T-helper 17 cell (primary cell): ENCODE measurements around the gene DNAJB6. TPM values are rescaled to one million over a fixed set of nuclear protein-coding genes. Genes with fewer than 3 reads are reported as not detected.

ENCODE experiments used
- ATAC-seq: fragments of 150-1000 bp; cut with Tn5 transposase; 2 replicates; pipeline ENCODE4 v1.10.0; 2021; ENCODE audit warnings: mild to moderate bottlenecking, moderate library complexity
- DNase-seq, 3 donors: peaks; one replicate each; pipeline versions ENCODE4 v3.0.0 to v3.0.0-alpha.2; 2020 to 2021
- H3K9me3 ChIP-seq: one replicate; pipeline ENCODE4 v1.7.0; 2013; ENCODE audit warnings: low read length, mild to moderate bottlenecking; ENCODE audit not compliant: control insufficient read depth, poor library complexity, severe bottlenecking
- H3K27ac Mint-ChIP-seq: one replicate; pipeline ENCODE4 v1.8.0; 2022; ENCODE audit warnings: mild to moderate bottlenecking, moderate library complexity, mixed read lengths
- H3K27me3 Mint-ChIP-seq: one replicate; pipeline ENCODE4 v1.8.0; 2022; ENCODE audit warnings: mixed read lengths
- H3K36me3 Mint-ChIP-seq: one replicate; pipeline ENCODE4 v1.8.0; 2022; ENCODE audit warnings: low read depth, mixed read lengths
- H3K4me1 Mint-ChIP-seq: one replicate; pipeline ENCODE4 v1.8.0; 2022; ENCODE audit warnings: mild to moderate bottlenecking, mixed read lengths
- H3K4me3 Mint-ChIP-seq: one replicate; pipeline ENCODE4 v1.8.0; 2022; ENCODE audit warnings: mild to moderate bottlenecking, moderate library complexity, mixed read lengths
- total RNA-seq, 4 donors: library from RNA in 2 of 4; stranded (reverse) in 2 of 4; gene quantifications; one replicate each; pipeline ENCODE4 v1.2.3 and lab custom pipeline; 2022 to 2026

The DNAJB6 gene
- total RNA-seq, 2 donors from 2014 or later: 266 to 278 TPM

DNA sequence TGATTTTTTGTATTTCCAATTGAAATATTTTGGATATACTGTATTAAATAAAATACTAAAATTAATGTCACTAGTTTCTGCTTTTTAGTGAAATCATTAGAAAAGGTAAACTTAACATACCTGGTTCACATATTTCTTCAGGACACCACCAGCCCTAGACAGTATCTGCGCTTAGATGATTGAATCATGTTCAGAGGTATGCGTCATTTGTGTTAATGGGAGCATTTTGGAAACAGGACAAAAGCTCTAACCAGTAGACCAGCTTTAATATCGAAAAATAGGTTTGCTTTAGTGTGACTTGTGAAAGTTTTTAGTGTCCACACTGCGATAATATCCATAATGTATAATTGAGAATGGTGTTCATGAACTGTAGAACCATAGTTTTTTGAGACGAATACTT lies 47.1 kb downstream of the DNAJB6 start:
- no peaks in the 10 kb centered on the region for H3K27me3 Mint-ChIP-seq

DNA sequence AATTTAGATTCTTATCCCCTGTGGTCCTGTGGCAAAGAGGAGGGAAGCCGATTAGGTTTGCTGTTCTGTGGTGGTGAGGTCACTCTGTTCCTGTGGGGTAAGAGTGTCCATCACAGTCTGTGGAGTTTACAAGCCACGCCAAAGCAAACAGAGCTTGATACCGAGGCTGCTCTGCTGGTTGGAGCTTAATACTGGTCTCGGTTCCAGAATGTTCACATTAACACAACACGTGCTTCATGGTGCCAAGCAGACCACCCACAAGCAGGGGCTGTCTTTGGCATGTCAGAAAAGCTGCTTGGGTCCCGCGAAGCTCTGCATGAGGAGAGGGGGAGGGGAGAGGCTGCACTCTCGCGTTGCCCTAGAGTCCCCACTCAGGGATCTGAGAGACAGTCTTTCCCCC lies 47.5 kb downstream of the DNAJB6 start:
- no peaks in the 10 kb centered on the region for H3K9me3 ChIP-seq
- Mint-ChIP-seq H3K27ac (peak overlapping the region; percentile 70), H3K4me3 (no peak overlapping the region), H3K4me1 (peaks cover 20% of the 10 kb centered on the region), H3K36me3 (peaks cover 2% of the 10 kb centered on the region), H3K27me3 (no peaks in the 10 kb centered on the region)
- ATAC-seq (no peak), DNase-seq (no peak)

More for the DNA sequence above, 47.1 kb downstream of the DNAJB6 start:
- DNase-seq: no peak
- peaks cover 2% of the 10 kb centered on the region for H3K36me3 Mint-ChIP-seq
- H3K4me3 Mint-ChIP-seq: no peak overlapping the region
- no peak overlapping the region for H3K27ac Mint-ChIP-seq
- no peaks in the 10 kb centered on the region for H3K9me3 ChIP-seq
- ATAC-seq: no peak
- peaks cover 20% of the 10 kb centered on the region for H3K4me1 Mint-ChIP-seq

GRCh38 chr7:157386979-157387800 lies 50.4 kb downstream of the DNAJB6 start:
- Mint-ChIP-seq H3K4me1 (peaks cover 33% of the 10 kb centered on the region), H3K4me3 (peak overlapping the region; percentile 80), H3K36me3 (peaks cover 2% of the 10 kb centered on the region), H3K27ac (peak overlapping the region; percentile 95), H3K27me3 (no peaks in the 10 kb centered on the region)
- peak; percentile 73 to 87 (median 75) for DNase-seq
- no peaks in the 10 kb centered on the region for H3K9me3 ChIP-seq
- ATAC-seq: peak; percentile 89

- DNase-seq (no peak), ATAC-seq (no peak)
- H3K36me3 Mint-ChIP-seq: peaks cover 2% of the 10 kb centered on the region
- H3K27me3 Mint-ChIP-seq: no peaks in the 10 kb centered on the region
- H3K4me3 Mint-ChIP-seq: no peak overlapping the region
- peak overlapping the region; percentile 95 for H3K27ac Mint-ChIP-seq
- no peaks in the 10 kb centered on the region for H3K9me3 ChIP-seq
- H3K4me1 Mint-ChIP-seq: peaks cover 35% of the 10 kb centered on the region
Observed at GRCh38 chr7:157388301-157388700, 51.5 kb downstream of the DNAJB6 start.

GRCh38 chr7:157389951-157390730 lies 53.3 kb downstream of the DNAJB6 start:
- H3K27ac Mint-ChIP-seq: peak overlapping the region; percentile 93
- H3K4me1 Mint-ChIP-seq: peaks cover 34% of the 10 kb centered on the region
- peak overlapping the region; percentile 89 for H3K4me3 Mint-ChIP-seq
- H3K9me3 ChIP-seq: no peaks in the 10 kb centered on the region
- DNase-seq: no peak
- H3K36me3 Mint-ChIP-seq: no peaks in the 10 kb centered on the region
- H3K27me3 Mint-ChIP-seq: no peaks in the 10 kb centered on the region
- ATAC-seq: peak; percentile 22

DNA sequence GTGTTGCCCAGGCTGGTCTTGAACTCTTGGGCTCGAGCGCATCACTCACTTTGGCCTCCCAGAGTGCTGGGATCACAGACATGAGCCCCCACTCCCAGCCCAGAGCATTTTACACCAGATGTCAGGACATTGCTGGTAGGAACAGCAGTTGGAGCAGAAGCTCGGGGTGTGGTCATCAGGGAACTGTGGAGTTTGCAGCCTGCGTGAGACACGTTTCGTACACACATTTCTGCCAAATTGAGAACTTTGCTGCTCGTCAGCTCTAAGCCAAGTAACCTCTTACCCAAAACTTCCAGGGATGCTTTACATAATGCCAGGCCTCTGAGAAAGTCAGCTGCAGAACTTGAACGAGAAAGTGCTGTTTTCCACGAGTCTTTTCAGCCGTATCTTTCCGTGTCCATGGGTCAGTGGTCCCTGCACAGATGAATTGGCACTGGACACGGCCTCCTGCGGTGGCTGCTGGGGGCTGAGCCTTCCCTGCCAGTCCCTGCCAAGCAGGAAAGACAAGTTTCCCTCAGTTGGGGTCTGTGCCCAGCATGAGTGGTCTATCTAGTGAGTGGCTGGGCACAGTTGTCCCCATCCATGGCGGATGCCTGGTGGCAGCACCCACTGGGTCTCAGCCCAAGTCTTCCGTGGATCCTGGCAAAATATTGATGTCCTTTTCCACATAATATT lies 54.4 kb downstream of the DNAJB6 start:
- ATAC-seq (no peak), DNase-seq (no peak)
- H3K9me3 ChIP-seq: no peaks in the 10 kb centered on the region
- peak overlapping the region; percentile 93 for H3K27ac Mint-ChIP-seq
- H3K27me3 Mint-ChIP-seq: no peaks in the 10 kb centered on the region
- H3K36me3 Mint-ChIP-seq: no peaks in the 10 kb centered on the region
- H3K4me3 Mint-ChIP-seq: peak overlapping the region; percentile 89
- peaks cover 34% of the 10 kb centered on the region for H3K4me1 Mint-ChIP-seq

- no peaks in the 10 kb centered on the region for H3K9me3 ChIP-seq
- peak overlapping the region; percentile 93 for H3K27ac Mint-ChIP-seq
- no peaks in the 10 kb centered on the region for H3K27me3 Mint-ChIP-seq
- H3K4me3 Mint-ChIP-seq: peak overlapping the region; percentile 68
- no peak for DNase-seq
- H3K36me3 Mint-ChIP-seq: peaks cover under 1% of the 10 kb centered on the region
- ATAC-seq: no peak
- peaks cover 31% of the 10 kb centered on the region for H3K4me1 Mint-ChIP-seq
Observed at GRCh38 chr7:157392256-157393037, 55.6 kb downstream of the DNAJB6 start.

GRCh38 chr7:157394246-157395191 lies 57.7 kb downstream of the DNAJB6 start:
- H3K9me3 ChIP-seq: no peaks in the 10 kb centered on the region
- H3K27ac Mint-ChIP-seq: peak overlapping the region; percentile 53
- H3K4me1 Mint-ChIP-seq: peaks cover 35% of the 10 kb centered on the region
- H3K4me3 Mint-ChIP-seq: no peak overlapping the region
- H3K36me3 Mint-ChIP-seq: peaks cover 3% of the 10 kb centered on the region
- no peaks in the 10 kb centered on the region for H3K27me3 Mint-ChIP-seq
- no peak for ATAC-seq
- DNase-seq: no peak

- Mint-ChIP-seq H3K27me3 (no peaks in the 10 kb centered on the region), H3K4me3 (no peak overlapping the region), H3K36me3 (peaks cover 3% of the 10 kb centered on the region), H3K27ac (peak overlapping the region; percentile 45), H3K4me1 (peaks cover 28% of the 10 kb centered on the region)
- no peaks in the 10 kb centered on the region for H3K9me3 ChIP-seq
- DNase-seq (no peak), ATAC-seq (no peak)
Observed at GRCh38 chr7:157395206-157395605, 58.4 kb downstream of the DNAJB6 start.

DNA sequence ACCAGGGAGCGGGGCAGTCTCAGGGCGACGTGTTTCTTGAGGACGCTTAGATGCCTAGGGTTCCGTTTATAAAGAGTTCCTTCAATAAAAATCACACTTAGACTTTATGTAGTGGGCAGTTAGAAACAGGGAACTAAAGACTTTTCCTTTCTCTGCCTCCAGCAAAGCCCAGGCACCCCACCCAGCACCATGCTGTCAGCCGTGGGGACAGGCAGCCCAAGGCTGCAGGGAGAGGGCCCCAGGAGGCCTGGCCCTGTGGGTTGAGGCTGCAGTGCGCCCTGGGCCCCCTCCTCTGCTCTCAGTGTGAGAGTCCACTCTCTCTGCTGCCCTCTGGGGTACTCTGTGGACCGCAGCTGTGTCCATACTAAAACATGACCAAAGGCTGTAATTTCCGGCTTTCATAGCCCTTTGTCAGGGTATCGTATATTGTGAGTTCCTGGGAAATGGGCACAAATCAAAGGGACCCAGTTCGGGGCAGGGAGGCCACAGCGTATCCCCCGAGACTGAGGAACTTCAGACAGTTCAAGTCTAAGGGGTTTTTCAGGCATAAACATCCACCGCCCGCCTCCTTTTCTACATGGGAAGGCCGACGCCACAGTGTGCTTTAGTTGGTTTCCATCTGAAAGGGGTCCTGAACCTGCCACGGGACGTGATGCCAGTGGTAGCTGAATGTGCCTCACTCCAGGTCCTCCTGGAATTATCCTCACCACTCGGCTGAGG lies 59.7 kb downstream of the DNAJB6 start:
- no peak overlapping the region for H3K4me3 Mint-ChIP-seq
- H3K36me3 Mint-ChIP-seq: peaks cover 5% of the 10 kb centered on the region
- H3K4me1 Mint-ChIP-seq: peaks cover 22% of the 10 kb centered on the region
- DNase-seq (no peak), ATAC-seq (no peak)
- no peaks in the 10 kb centered on the region for H3K9me3 ChIP-seq
- peak overlapping the region; percentile 45 for H3K27ac Mint-ChIP-seq
- H3K27me3 Mint-ChIP-seq: no peaks in the 10 kb centered on the region

DNA sequence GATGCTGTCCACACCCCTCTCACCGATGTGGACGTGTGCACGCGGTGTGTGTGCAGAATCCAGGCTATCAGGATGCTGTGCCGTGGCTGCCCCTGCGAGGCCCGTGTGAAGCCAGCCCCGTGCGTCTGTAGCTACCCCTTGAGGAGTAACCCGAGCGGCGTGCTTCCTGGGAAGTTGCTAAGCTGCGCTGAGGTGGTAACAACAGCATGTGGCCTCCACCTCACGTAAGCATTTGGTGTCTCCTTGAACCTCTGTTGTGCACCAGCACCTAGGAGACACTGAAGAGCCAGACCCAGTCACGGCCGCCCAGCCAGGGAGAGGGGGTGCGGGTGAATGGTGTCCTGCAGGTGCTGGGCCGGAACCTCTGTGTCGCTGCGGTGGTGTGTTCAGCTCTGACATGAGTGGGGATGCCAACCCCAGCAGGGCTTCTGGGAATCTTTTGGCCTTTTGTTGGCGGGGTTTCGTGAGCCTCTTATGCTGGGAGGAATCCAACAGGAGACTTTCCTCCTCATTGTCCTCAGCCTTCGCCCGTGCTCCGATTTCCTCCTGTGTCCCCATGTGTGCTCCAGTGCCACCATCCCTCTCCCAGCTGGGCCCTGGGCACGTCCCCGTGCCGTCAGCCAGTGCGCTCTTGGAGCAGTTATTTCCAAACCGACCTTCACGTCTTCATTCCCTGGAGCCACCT lies 60.4 kb downstream of the DNAJB6 start:
- Mint-ChIP-seq H3K36me3 (peaks cover 6% of the 10 kb centered on the region), H3K27ac (peak overlapping the region; percentile 76), H3K4me3 (no peak overlapping the region), H3K27me3 (no peaks in the 10 kb centered on the region), H3K4me1 (peaks cover 20% of the 10 kb centered on the region)
- no peaks in the 10 kb centered on the region for H3K9me3 ChIP-seq
- DNase-seq: no peak
- ATAC-seq: no peak
